ENCODE results near the gene AK1.

AK1 gene

GRCh38 chr9:127867356-127868277, 9.9 kb downstream of the AK1 start:
- no peak for DNase-seq (ENCODE audit: low read depth in 3 of 3)

- no peak for DNase-seq (ENCODE audit: low read depth in 3 of 3)
Measured at GRCh38 chr9:127866535-127866934, 10.9 kb downstream of the AK1 start.

DNA sequence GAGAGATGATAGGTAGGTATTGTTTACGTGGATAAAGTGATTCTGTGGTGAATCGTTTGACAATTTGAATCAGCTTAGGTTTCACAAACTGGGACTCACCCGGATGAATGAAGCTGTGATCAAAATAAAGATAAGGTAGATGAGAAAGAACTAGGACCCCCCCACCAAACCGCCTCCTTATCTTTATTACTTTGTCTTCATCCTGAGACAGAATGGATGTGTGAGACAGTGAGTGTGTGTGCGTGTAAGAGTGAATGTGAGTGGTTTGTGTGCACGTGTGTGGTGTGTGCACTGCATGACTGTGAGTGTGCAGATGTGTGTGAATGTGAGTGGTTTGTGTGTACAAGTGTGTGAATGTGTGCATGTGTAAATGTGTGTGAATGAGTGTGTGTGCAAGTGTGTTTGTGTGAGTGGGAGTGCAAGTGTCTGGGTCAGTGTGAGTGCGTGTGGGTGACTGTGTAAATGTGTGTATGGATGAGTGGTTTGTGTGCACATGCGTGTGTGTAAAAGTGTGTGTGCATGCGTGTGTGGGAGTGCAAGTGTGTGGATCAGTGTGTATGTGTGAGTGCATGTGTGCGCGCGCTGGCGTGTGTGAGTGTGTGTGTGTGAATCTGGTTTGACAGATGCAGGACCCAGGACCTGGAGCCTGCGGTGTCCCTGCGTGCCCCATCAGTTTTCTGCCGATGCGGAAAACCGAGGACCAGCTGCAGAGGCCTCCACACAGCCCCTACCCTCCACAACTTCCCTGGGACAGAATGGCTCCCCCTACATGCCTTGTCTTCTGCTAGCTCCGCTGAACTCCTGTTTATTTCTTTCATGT, 11.6 kb downstream of the AK1 start:
- peak in 2 of 3 donors; percentile 20 to 29 for DNase-seq (ENCODE audit: low read depth in 3 of 3)

DNA sequence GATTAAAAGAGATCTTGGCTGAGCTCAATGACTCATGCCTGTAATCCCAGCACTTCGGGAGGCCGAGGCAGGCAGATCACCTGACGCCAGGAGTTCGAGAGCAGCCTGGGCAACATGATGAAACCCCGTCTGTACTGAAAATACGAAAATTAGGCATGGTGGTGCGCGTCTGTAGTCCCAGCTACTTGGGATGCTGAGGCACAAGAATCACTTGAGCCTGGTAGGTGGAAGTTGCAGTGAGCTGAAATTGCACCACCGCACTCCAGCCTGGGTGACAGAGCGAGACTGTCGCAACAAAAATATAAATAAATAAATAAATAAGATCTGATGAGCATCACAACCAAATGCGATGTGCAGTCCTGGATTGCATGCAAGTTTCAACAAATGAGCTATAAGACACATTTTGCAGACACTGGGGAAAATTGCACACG, 14.3 kb downstream of the AK1 start:
- DNase-seq (ENCODE audit: low read depth in 3 of 3): no peak

DNA sequence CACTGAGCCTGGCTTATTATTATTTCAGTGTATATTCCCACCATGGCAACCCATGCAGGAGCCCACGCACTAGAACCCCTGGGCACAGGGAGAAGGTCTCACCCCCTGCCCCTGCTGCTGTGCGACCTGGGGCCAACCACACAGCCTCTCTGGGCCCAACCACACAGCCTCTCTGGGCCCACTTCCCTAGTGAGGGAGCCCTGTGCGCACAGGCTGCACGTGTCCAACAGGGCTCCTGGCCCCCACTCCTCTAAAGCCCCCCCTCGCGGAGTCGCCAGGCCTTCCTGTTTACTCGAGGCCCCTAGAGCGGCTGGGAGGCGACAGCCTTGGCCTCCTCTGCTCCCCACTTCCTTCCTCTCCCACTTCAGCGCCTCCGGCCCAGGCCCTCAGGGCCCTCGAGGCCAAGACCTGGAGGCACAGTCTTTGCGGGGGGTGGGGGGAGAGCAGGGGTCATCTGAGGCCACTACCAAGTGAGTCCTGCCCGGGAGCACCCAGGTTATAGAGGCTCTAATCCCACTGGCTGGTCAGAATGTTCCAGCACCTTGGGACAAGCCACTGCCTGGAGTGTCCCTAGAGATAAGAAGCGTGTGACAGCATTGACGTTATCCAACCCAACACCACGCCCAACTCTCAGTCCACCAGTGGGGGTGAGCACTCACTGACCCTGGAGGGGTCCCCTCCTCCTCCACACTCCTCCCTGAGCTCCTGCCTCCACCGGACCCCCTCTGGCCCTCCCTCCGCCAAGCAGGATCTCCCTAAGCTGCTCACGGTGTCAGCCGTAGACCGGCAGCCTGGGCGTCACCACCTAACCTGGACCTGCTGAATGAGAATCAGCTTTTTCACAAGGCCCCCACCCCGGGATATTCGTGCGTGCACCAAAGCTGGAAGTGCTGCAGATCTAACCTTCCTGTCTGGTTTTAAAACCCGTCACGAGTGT, 15.1 kb downstream of the AK1 start:
- DNase-seq (ENCODE audit: low read depth in 3 of 3): no peak

GRCh38 chr9:127860779-127861178, 16.7 kb downstream of the AK1 start:
- DNase-seq (ENCODE audit: low read depth in 3 of 3): no peak

- no peak for DNase-seq (ENCODE audit: low read depth in 3 of 3)
Measured at GRCh38 chr9:127860260-127860659, 17.2 kb downstream of the AK1 start.

DNA sequence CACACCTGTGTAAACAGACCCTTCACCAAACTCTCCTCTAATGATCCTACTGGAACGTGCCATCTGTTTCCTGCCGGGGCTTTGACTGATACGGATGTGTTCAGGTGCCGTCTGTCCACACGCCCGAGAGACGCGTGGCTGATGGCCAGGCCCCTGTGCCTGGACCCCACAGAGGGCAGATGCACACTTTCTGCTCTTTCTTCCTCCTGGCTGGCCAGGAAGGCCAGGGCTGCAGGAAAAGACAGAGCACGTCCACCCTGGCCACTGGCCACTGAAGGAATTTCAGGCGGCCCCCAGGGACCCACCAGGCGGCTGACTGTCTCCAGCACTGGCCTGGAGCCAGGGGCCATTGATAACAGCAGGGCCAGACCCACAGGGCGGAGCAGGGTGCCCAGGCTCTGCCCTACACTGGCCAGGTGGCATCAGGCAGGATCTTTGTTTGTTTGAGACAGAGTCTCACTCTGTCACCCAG, 19.4 kb downstream of the AK1 start:
- DNase-seq (ENCODE audit: low read depth in 3 of 3): no peak

GRCh38 chr9:127857278-127857677, 20.2 kb downstream of the AK1 start:
- no peak for DNase-seq (ENCODE audit: low read depth in 3 of 3)

- DNase-seq (ENCODE audit: low read depth in 3 of 3): no peak
Measured at GRCh38 chr9:127856729-127857116, 20.8 kb downstream of the AK1 start.

DNA sequence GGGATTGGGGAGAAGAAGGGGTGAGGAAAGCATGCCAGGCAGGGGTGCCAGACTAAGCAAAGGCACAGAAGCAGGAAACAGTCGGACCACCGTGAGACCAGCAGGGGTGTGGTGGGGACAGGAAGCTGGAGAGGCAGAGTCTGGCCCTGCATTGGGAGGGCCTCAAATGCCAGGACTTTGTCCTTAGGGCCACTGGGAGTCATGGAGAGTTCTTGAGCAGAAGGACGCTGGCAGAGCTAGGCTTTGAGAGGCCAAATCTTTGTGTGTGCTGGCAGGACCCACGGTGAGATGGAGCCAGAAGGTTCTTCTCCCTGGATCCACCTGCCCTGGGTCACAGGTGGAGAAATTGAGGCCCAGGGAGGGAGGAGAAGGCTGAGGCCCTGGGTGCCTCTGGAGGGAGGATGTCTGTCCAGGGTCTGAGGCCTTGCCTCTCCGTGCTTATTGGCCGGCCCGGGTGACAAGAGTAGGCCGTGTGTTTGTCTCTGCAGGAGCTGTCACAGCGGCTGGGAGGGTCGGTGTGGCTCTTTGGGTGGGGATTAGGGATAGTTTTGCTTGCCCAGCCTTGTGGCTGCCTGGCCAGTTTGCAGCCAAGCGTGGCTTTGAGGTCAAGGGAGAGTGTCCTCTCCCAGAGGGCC, 21.3 kb downstream of the AK1 start:
- DNase-seq (ENCODE audit: low read depth in 3 of 3): no peak

- no peak for DNase-seq (ENCODE audit: low read depth in 3 of 3)
Measured at GRCh38 chr9:127855522-127855921, 22.0 kb downstream of the AK1 start.

DNA sequence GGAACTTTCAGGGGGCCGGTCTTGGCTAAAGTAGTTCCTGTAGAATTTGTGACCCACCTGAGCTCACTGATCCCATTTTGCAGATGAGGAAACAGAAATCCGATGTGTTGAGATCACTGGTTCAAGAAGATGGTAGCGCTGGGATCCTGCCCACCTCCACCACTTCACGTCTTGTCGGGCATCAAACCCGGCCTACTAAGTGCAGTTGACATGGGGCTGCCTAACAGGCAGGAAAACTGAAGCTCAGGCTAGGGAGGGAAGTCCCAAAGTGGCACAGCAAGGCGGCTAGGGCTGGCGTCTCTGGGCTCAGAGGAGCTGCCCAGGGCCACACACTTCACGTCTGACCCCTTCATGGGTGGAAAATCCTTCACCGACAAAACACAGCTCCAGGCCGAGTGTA, 22.5 kb downstream of the AK1 start:
- no peak for DNase-seq (ENCODE audit: low read depth in 3 of 3)

DNA sequence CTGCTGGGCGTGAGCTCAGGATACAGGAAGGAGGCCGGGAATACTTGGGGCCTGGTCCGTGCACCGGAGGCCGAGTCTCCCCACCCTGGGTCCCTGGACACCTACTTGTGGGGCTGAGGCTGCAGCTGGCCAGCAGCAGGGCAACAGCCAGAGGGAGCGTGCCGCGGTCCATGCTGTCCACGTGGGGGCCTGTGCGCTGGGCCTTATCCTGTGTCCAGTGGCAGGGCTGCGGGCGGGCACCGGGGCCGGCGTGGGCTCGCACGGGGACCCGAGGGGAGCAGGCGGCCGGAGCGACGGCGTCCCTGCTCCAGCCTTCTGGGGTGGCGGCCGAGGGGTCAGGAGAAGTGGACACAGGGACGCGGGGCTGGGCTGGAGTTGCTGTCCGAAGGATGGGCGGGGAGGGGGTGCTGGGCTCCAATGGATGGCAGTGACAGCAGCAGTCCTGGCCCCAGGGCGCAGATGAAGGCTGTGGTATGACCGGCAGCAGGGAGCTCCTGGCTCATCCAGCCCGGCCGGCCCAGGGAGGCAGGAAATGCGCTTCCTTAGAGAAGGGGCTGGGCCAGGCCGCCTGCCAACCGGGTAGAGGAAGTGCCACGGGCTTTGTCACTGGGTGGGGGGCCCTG, 23.2 kb downstream of the AK1 start, which contains the start of gene ENG:
TSS of gene ENG (minus strand) at position 475 of the 623 bp plus-strand sequence. CDS start at position 172, 303 bp downstream.
- DNase-seq (ENCODE audit: low read depth in 3 of 3): no peak

DNA sequence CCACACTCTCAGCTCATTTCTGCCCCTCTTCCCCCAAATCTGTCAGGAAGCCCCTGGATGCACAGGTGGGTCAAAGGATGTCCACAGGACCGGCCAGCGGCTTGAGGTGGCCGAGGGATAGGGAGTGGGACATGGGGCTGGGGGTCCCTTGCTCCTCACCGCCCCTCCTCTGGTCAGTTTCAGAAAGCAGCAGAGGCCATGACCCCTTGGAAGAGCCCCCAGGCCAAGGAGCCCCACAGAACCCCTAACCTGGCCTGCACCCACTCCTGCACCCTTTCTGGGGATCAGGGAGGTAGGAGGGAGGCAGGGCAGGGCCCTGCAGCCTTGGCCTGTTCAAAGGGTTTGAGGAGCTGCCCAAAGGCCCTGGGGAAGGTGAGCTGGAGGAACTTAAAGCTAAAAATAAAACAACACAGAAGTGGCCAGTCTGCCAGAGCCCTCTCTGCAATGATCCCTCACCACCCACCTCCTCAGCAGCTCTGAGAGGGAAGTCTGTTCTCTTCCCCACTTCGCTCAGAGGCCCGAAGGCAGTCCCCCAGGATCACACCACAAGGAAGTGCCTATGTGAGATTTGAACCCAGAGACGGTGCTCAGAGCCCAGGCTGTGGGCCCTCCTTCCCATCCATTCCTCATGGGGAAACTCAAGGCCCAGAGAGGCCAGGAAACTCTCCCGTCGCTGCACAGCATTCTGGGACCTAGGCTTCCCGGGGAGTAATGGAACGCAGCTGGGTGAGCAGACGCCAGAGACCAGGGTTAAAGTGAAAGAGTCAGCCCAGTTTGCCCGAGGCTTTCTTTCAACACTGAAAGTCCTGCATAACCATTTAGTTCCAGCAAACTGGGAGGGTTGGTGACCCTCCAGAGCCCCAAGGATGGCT, 23.9 kb downstream of the AK1 start:
- DNase-seq (ENCODE audit: low read depth in 3 of 3): no peak

GRCh38 chr9:127852829-127853228, 24.6 kb downstream of the AK1 start:
- no peak for DNase-seq (ENCODE audit: low read depth in 3 of 3)

DNA sequence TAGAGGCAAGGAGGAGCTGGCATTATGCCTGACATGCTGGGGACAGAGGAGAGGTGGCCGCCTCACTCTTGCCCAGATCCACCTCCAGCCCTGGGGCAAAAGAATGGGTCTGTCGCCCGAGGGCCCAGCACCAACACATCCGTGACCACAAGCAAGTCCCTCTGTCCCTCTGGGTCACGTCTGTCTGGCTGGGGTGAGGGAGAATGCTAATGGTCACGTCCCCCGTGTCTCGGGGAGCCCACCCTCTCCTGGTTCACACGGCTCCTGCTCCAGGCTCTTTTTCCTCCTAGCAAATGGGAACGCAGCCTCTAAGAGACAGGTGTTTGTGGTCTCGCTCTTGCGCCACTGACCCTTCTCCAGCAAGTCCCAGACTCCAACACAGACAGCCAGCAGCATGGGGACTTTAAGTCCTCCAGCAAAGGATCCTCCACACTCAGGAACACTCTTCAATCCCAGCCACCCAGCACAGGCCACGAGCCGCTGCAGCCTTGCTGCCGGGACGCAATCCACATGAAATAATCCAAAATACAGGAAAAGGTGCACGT, 27.1 kb downstream of the AK1 start:
- DNase-seq (ENCODE audit: low read depth in 3 of 3): no peak

- DNase-seq (ENCODE audit: low read depth in 3 of 3): no peak
Measured at GRCh38 chr9:127848756-127849504, 28.5 kb downstream of the AK1 start.
